ENCODE measurements around the gene CBL. TPM values are rescaled to one million over a fixed set of nuclear protein-coding genes. Genes with fewer than 3 reads are reported as not detected.

Gene CBL
- total RNA-seq, 1 experiment from 2014 or later = 56.4 TPM

- Mint-ChIP-seq H3K27ac (no peak overlapping the region), H3K36me3 (ENCODE audit: insufficient read depth in 1 of 3, low read depth in 3 of 3) (peaks cover 16 to 51% (median 50%) of the 10 kb centered on the region in 3 experiments; a peak in 6 of 7 replicates), H3K9me3 (no peaks in the 10 kb centered on the region), H3K4me3 (no peak overlapping the region), H3K27me3 (ENCODE audit: low read depth) (no peaks in the 10 kb centered on the region), H3K4me1 (no peaks in the 10 kb centered on the region)
- Histone ChIP-seq H3K4ac (ENCODE audit: low read depth, low read length) (no peak overlapping the region), H3K27me3 (ENCODE audit: insufficient read depth, low read length) (no peaks in the 10 kb centered on the region), H4K20me1 (ENCODE audit: control insufficient read depth, insufficient read depth, insufficient read length) (no peaks in the 10 kb centered on the region), H2BK5ac (ENCODE audit: insufficient read length, low read length) (no peak overlapping the region), H3K4me2 (ENCODE audit: insufficient read depth, insufficient read length, low read length) (no peak overlapping the region), H3K23ac (ENCODE audit: insufficient read length, low read depth, low read length) (no peak overlapping the region), H3K14ac (ENCODE audit: insufficient read depth, low read length) (no peak overlapping the region), H3K79me2 (ENCODE audit: insufficient read depth, low read length) (no peaks in the 10 kb centered on the region; the same call in 1 of the 2 replicates), H2BK12ac (ENCODE audit: insufficient read length, low read depth, low read length) (no peak overlapping the region), H2BK15ac (ENCODE audit: low read depth, low read length) (no peak overlapping the region), H4K5ac (ENCODE audit: insufficient read length, low read depth, low read length) (no peak overlapping the region), H3K4me1 (ENCODE audit: insufficient read depth, low read length) (no peaks in the 10 kb centered on the region), H4K8ac (replicated peaks; ENCODE audit: insufficient read length, low read depth, low read length) (no peak overlapping the region), H2AFZ (ENCODE audit: low read length) (no peak overlapping the region), H3K79me1 (ENCODE audit: insufficient read depth, low read depth, low read length, poor library complexity, severe bottlenecking) (peaks cover 9% of the 10 kb centered on the region), H3K56ac (ENCODE audit: insufficient read length, low read depth, low read length) (no peak overlapping the region), H3K18ac (ENCODE audit: insufficient read length, low read depth, low read length) (no peak overlapping the region), H2AK5ac (ENCODE audit: insufficient read length, low read length) (no peak overlapping the region), H3K9ac (ENCODE audit: extremely low read depth, insufficient read length, low read length) (no peak overlapping the region), H3K23me2 (ENCODE audit: insufficient read length, low read depth, low read length, poor library complexity, severe bottlenecking) (no peaks in the 10 kb centered on the region), H3T11ph (ENCODE audit: low read length) (no peak overlapping the region), H2BK120ac (ENCODE audit: low read depth, low read length, poor library complexity, severe bottlenecking) (no peak overlapping the region), H3K9me3 (ENCODE audit: control insufficient read depth, low read depth, low read length) (no peaks in the 10 kb centered on the region), H2BK20ac (ENCODE audit: low read depth, low read length, poor library complexity, severe bottlenecking) (no peak overlapping the region), H3K27ac (ENCODE audit: insufficient read length, low read depth, low read length) (no peak overlapping the region), H4K91ac (ENCODE audit: insufficient read length, low read depth, low read length) (no peak overlapping the region)
- no CpG with 5 or more reads among the region's 6 CpGs for WGBS (ENCODE audit: extremely low coverage, insufficient read length, low lambda C conversion rate)
- DNase-seq = no peak
- TF ChIP-seq CTCF (conservative IDR thresholded peaks at IDR 0.05) = no peak
Observed at GRCh38 chr11:119273721-119274120, 67.6 kb downstream of the CBL start.

All from H9 (cell line).